Uterus (tissue), 2 donors: ENCODE data around the gene DCST1.

ENCODE experiments used
- CTCF ChIP-seq, 4 experiments: fragments of 200-600 bp in 2 of 4; fragments of 450-650 bp in 2 of 4; sonication (generic) in 2 of 4; IDR thresholded peaks; one replicate each; pipeline ENCODE4 v1.5.1; 2016 to 2019; ENCODE audit warnings: antibody characterized with exemption in 4 of 4, mild to moderate bottlenecking in 2 of 4, moderate library complexity in 1 of 4
- POLR2A ChIP-seq, 2 donors: fragments of 450-650 bp; IDR thresholded peaks; one replicate each; pipeline ENCODE4 v1.6.1; 2016; ENCODE audit warnings: antibody characterized with exemption in 2 of 2, mild to moderate bottlenecking in 1 of 2, moderate library complexity in 1 of 2

GRCh38 chr1:154987326-154987725, 46.3 kb upstream of the DCST1 start:
- TF ChIP-seq POLR2A (IDR thresholded peaks at IDR 0.05), result no peak
- no peak for TF ChIP-seq CTCF (IDR thresholded peaks at IDR 0.05)
